IMR-90 (cell line): ENCODE results near the gene GPR65. TPM values are rescaled to one million over a fixed set of nuclear protein-coding genes. Genes with fewer than 3 reads are reported as not detected.

ENCODE experiments used
- ATAC-seq: fragments of 200-7000 bp; cut with Tn5 transposase; 2 replicates; pipeline ENCODE4 v1.9.1; 2020; ENCODE audit warnings: low read depth, mild to moderate bottlenecking, moderate library complexity
- BruUV-seq: library from RNA; stranded (reverse); fragments of 400-500 nt; replicated peaks from 2 replicates; lab custom pipeline; 2021; lab: Mats Ljungman, UMichigan
- CTCF ChIA-PET: fragments of 300-600 bp; formaldehyde crosslinking; extraction: SDS; loops from one replicate; lab custom pipeline; 2021; ENCODE audit warnings: antibody characterized with exemption; lab: Yijun Ruan, JAX
- POLR2A ChIA-PET: fragments of 300-600 bp; sonication (Branson Sonifier 250); formaldehyde crosslinking; loops from one replicate; lab custom pipeline; 2022; ENCODE audit warnings: antibody characterized with exemption; ENCODE audit not compliant: unreplicated experiment; lab: Charles Lee
- DNase-seq: peaks from one replicate; pipeline ENCODE4 v3.0.0; 2013
- H2AFZ ChIP-seq: replicated peaks from 2 replicates; pipeline ENCODE3; 2013; ENCODE audit warnings: low read length, mild to moderate bottlenecking; ENCODE audit not compliant: poor library complexity
- H2AK5ac ChIP-seq: 2 replicates; pipeline ENCODE4 v1.6.1; 2013; ENCODE audit warnings: low read depth, low read length, inconsistent platforms
- H2AK9ac ChIP-seq: replicated peaks from 2 replicates; pipeline ENCODE3; 2013; ENCODE audit warnings: mild to moderate bottlenecking, low read depth, low read length, moderate library complexity; ENCODE audit not compliant: poor library complexity
- H2BK120ac ChIP-seq: 2 replicates; pipeline ENCODE4 v1.6.1; 2013; ENCODE audit warnings: low read depth, low read length, inconsistent platforms
- H2BK15ac ChIP-seq: 3 replicates; pipeline ENCODE4 v1.6.1; 2013; ENCODE audit warnings: low read depth, low read length, inconsistent platforms
- H2BK20ac ChIP-seq: 2 replicates; pipeline ENCODE4 v1.6.1; 2013; ENCODE audit warnings: low read depth, mild to moderate bottlenecking, inconsistent platforms, low read length, moderate library complexity
- H2BK5ac ChIP-seq: 2 replicates; pipeline ENCODE4 v1.6.1; 2013; ENCODE audit warnings: mild to moderate bottlenecking, low read depth, low read length, inconsistent platforms; ENCODE audit not compliant: poor library complexity, severe bottlenecking
- H3K14ac ChIP-seq: replicated peaks from 2 replicates; pipeline ENCODE4 v1.6.1; 2013; ENCODE audit warnings: low read depth, low read length, inconsistent platforms
- H3K18ac ChIP-seq: 2 replicates; pipeline ENCODE4 v1.6.1; 2013; ENCODE audit warnings: low read depth, low read length, control low read depth
- H3K23ac ChIP-seq: 2 replicates; pipeline ENCODE4 v1.6.1; 2013; ENCODE audit warnings: low read depth, low read length, inconsistent platforms
- H3K27ac ChIP-seq: 2 replicates; pipeline ENCODE4 v1.5.1; 2013; ENCODE audit warnings: mild to moderate bottlenecking, control low read depth, low read length; ENCODE audit not compliant: insufficient read depth
- H3K27me3 ChIP-seq: 2 replicates; pipeline ENCODE4 v1.6.1; 2013; ENCODE audit warnings: low read length; ENCODE audit not compliant: control insufficient read depth, insufficient read depth
- H3K36me3 ChIP-seq: 2 replicates; pipeline ENCODE4 v1.6.1; 2013; ENCODE audit warnings: low read length, mixed read lengths; ENCODE audit not compliant: control insufficient read depth, insufficient read depth
- H3K4ac ChIP-seq: 2 replicates; pipeline ENCODE4 v1.6.1; 2013; ENCODE audit warnings: low read depth, low read length, inconsistent platforms
- H3K4me1 ChIP-seq: 2 replicates; pipeline ENCODE4 v1.6.1; 2013; ENCODE audit warnings: low read length, mixed read lengths; ENCODE audit not compliant: control insufficient read depth, insufficient read depth
- H3K4me2 ChIP-seq: 2 replicates; pipeline ENCODE4 v1.6.1; 2013; ENCODE audit warnings: low read depth, mild to moderate bottlenecking, control low read depth, low read length, moderate library complexity
- H3K4me3 ChIP-seq: 2 replicates; pipeline ENCODE4 v1.5.1; 2013; ENCODE audit warnings: low read depth, mild to moderate bottlenecking, control low read depth, low read length, moderate library complexity; ENCODE audit not compliant: insufficient read depth
- H3K56ac ChIP-seq: 2 replicates; pipeline ENCODE4 v1.6.1; 2013; ENCODE audit warnings: low read length, inconsistent platforms; ENCODE audit not compliant: insufficient read depth; ENCODE audit errors: extremely low read depth
- H3K79me1 ChIP-seq, 2 experiments: 2 replicates each; pipeline ENCODE4 v1.6.1; 2013; ENCODE audit warnings: low read length in 2 of 2, inconsistent platforms in 1 of 2, low read depth in 1 of 2
- H3K9ac ChIP-seq: 2 replicates; pipeline ENCODE4 v1.6.1; 2013; ENCODE audit warnings: low read depth, low read length, control low read depth
- H3K9me1 ChIP-seq: 2 replicates; pipeline ENCODE4 v1.6.1; 2013; ENCODE audit warnings: low read length, inconsistent platforms; ENCODE audit not compliant: insufficient read depth
- H3K9me3 ChIP-seq: 2 replicates; pipeline ENCODE4 v1.6.1; 2013; ENCODE audit warnings: low read length; ENCODE audit not compliant: control insufficient read depth, insufficient read depth
- H4K20me1 ChIP-seq: 2 replicates; pipeline ENCODE4 v1.6.1; 2013; ENCODE audit warnings: low read length, inconsistent platforms; ENCODE audit not compliant: insufficient read depth
- H4K5ac ChIP-seq: 2 replicates; pipeline ENCODE4 v1.6.1; 2013; ENCODE audit warnings: mild to moderate bottlenecking, low read depth, low read length, control low read depth
- H4K8ac ChIP-seq, 2 experiments: 2 replicates each; pipeline ENCODE4 v1.6.1; 2013; ENCODE audit warnings: low read depth in 2 of 2, low read length in 2 of 2, control low read depth in 1 of 2, inconsistent platforms in 1 of 2
- H4K91ac ChIP-seq: 2 replicates; pipeline ENCODE4 v1.6.1; 2013; ENCODE audit warnings: low read depth, low read length, inconsistent platforms; ENCODE audit not compliant: insufficient read depth
- BHLHE40 ChIP-seq: fragments of 150-350 bp; IDR thresholded peaks from 2 replicates; pipeline ENCODE4 v1.6.1; 2016; ENCODE audit warnings: mild to moderate bottlenecking, low read depth, low read length
- CEBPB ChIP-seq: IDR thresholded peaks from 2 replicates; pipeline ENCODE4 v1.6.1; 2012; ENCODE audit warnings: low read depth, low read length, improper control_type of control experiment
- CTCF ChIP-seq: conservative IDR thresholded peaks from 2 replicates; pipeline ENCODE4 v1.5.1; 2012; ENCODE audit warnings: mild to moderate bottlenecking, low read depth, low read length, improper control_type of control experiment
- ELK1 ChIP-seq: fragments of 150-350 bp; IDR thresholded peaks from 2 replicates; pipeline ENCODE4 v1.6.1; 2016; ENCODE audit warnings: low read depth, mild to moderate bottlenecking, low read length, moderate library complexity, borderline replicate concordance
- FOS ChIP-seq: fragments of 150-350 bp; IDR thresholded peaks from 2 replicates; pipeline ENCODE4 v1.6.1; 2016; ENCODE audit warnings: low read depth, low read length
- MAFK ChIP-seq: IDR thresholded peaks from 2 replicates; pipeline ENCODE4 v1.6.1; 2012; ENCODE audit warnings: low read depth, low read length, improper control_type of control experiment
- MAZ ChIP-seq: IDR thresholded peaks from 2 replicates; pipeline ENCODE4 v1.6.1; 2012; ENCODE audit warnings: low read depth, mild to moderate bottlenecking, low read length, improper control_type of control experiment, moderate library complexity, borderline replicate concordance
- MXI1 ChIP-seq: IDR thresholded peaks from 2 replicates; pipeline ENCODE4 v1.6.1; 2012; ENCODE audit warnings: low read depth, mild to moderate bottlenecking, low read length, moderate library complexity, borderline replicate concordance
- SMC3 ChIP-seq: fragments of 150-350 bp; IDR thresholded peaks from 2 replicates; pipeline ENCODE4 v1.6.1; 2016; ENCODE audit warnings: low read depth, mild to moderate bottlenecking, antibody characterized with exemption, low read length, moderate library complexity
- USF2 ChIP-seq: fragments of 150-350 bp; IDR thresholded peaks from 2 replicates; pipeline ENCODE4 v1.6.1; 2017; ENCODE audit warnings: mild to moderate bottlenecking, antibody characterized with exemption, low read length, low read depth
- WGBS, 2 experiments: methylation state at CpG; one replicate each; pipeline versions ENCODE4 v1.1.5 to v1.1.7; 2013; ENCODE audit warnings: missing lambda C conversion rate in 2 of 2; ENCODE audit not compliant: insufficient read length in 1 of 2; ENCODE audit errors: extremely low coverage in 2 of 2; 5-methylcytosine and 5-hydroxymethylcytosine counted together
- dilution Hi-C: fragments of 300-500 bp; cut with HindIII; formaldehyde crosslinking; loops from one replicate; pipeline ENCODE4 v1.14.3; 2018; ENCODE audit warnings: low sequenced_read_pairs; ENCODE audit not compliant: unreplicated experiment
- in situ Hi-C: fragments of 300-500 bp; cut with MboI; formaldehyde crosslinking; loops from 3 replicates; pipeline ENCODE4 v1.14.3; 2019; ENCODE audit warnings: low sequenced_read_pairs, inconsistent platforms, mixed read lengths
- intact Hi-C: fragments of 100-400 bp; cut with micrococcal nuclease; formaldehyde crosslinking; loops from 2 replicates; pipeline ENCODE4 v1.10.0; 2022
- polyA plus RNA-seq, 3 experiments: library from polyadenylated mRNA; depleted of rRNA; stranded (reverse); fragments of >200 nt; gene quantifications; 2 replicates each; pipeline ENCODE4 v1.2.3, GENCODE V29; 2012; ENCODE audit warnings: low replicate concordance in 1 of 3
- total RNA-seq: library from RNA; depleted of rRNA; stranded (reverse); fragments of >200 nt; gene quantifications from 2 replicates; pipeline ENCODE4 v1.2.3, GENCODE V29; 2012

Gene GPR65
- total and polyA plus RNA-seq, 2 of the 4 experiments (the other 2 are of a cell fraction), result 0.05 to 0.18 TPM

- TF ChIP-seq MAZ, result no peak
- TF ChIP-seq MAFK, result no peak
Observed at GRCh38 chr14:88045705-88046104, 40.8 kb downstream of the GPR65 start (continued).

- Histone ChIP-seq H2BK5ac (no peak overlapping the region), H2AFZ (no peak overlapping the region), H3K23ac (no peak overlapping the region), H3K27me3 (no peaks in the 10 kb centered on the region), H3K9me3 (0 out of 2 replicates have a peak, but pooled peaks cover 1% of the 10 kb centered on the region), H3K36me3 (no peaks in the 10 kb centered on the region), H3K9me1 (no peaks in the 10 kb centered on the region), H3K4ac (no peak overlapping the region), H3K14ac (no peak overlapping the region), H2AK9ac (no peak overlapping the region), H3K27ac (no peak overlapping the region), H3K79me1 (no peaks in the 10 kb centered on the region), H4K5ac (no peak overlapping the region), H3K4me3 (no peak overlapping the region), H3K4me1 (no peaks in the 10 kb centered on the region), H2BK15ac (no peak overlapping the region), H4K91ac (no peak overlapping the region), H4K20me1 (no peaks in the 10 kb centered on the region), H3K56ac (no peak overlapping the region), H2BK120ac (no peak overlapping the region), H4K8ac (no peak overlapping the region), H3K4me2 (no peak overlapping the region), H2AK5ac (no peak overlapping the region), H3K18ac (no peak overlapping the region), H2BK20ac (no peak overlapping the region), H3K9ac (no peak overlapping the region)
- POLR2A ChIA-PET, result no interaction called here
- ATAC-seq (no peak), DNase-seq (no peak)
- dilution Hi-C loops (no loop called here), intact Hi-C loops (no loop called here), in situ Hi-C loops (no loop called here)
- TF ChIP-seq FOS, result no peak
- no peak for TF ChIP-seq USF2
- TF ChIP-seq CEBPB, result no peak
- TF ChIP-seq CTCF, result no peak
- TF ChIP-seq MAFK, result no peak
- TF ChIP-seq BHLHE40, result no peak
- no peak for TF ChIP-seq SMC3
- no peak for TF ChIP-seq MXI1
- no peak for TF ChIP-seq ELK1
- no TSS peak for BruUV-seq
- CTCF ChIA-PET, result no interaction called here
- no CpG with 5 or more reads among the region's 1 CpG for WGBS, 2 experiments
Observed at GRCh38 chr14:88048351-88048750, 43.4 kb downstream of the GPR65 start.
